HepG2 (cell line): ENCODE data around the gene ARR3. TPM values are rescaled to one million over a fixed set of nuclear protein-coding genes. Genes with fewer than 3 reads are reported as not detected.

Experiments used
- ARHGAP35 ChIP-seq: sonication (generic); formaldehyde crosslinking; IDR thresholded peaks from 2 replicates; pipeline ENCODE4 v1.9.0; 2022; ENCODE audit warnings: mild to moderate bottlenecking, inconsistent platforms, moderate library complexity, missing genetic modification reagents, borderline replicate concordance
- ETV6 ChIP-seq: sonication (generic); formaldehyde crosslinking; conservative IDR thresholded peaks from 2 replicates; pipeline ENCODE4 v1.4.0; 2020; ENCODE audit warnings: missing genetic modification reagents
- GTF3A ChIP-seq: sonication (generic); formaldehyde crosslinking; conservative IDR thresholded peaks from 2 replicates; pipeline ENCODE4 v1.4.0; 2020; ENCODE audit warnings: mild to moderate bottlenecking, missing genetic modification reagents
- HMGXB4 ChIP-seq, 2 experiments: sonication (generic) in 1 of 2; formaldehyde crosslinking in 1 of 2; IDR thresholded peaks; 2 replicates each; pipeline versions ENCODE4 v1.4.0 to v1.6.1; 2018 to 2020; ENCODE audit warnings: missing genetic modification reagents in 2 of 2, borderline replicate concordance in 1 of 2, low read depth in 1 of 2, mild to moderate bottlenecking in 1 of 2, missing biosample characterization in 1 of 2
- KLF15 ChIP-seq: sonication (generic); formaldehyde crosslinking; IDR thresholded peaks from 2 replicates; pipeline ENCODE4 v1.8.1; 2023; ENCODE audit warnings: borderline replicate concordance, mild to moderate bottlenecking, inconsistent platforms, missing genetic modification reagents, mixed read lengths
- MIER2 ChIP-seq: IDR thresholded peaks from 2 replicates; pipeline ENCODE4 v1.6.1; 2016; ENCODE audit warnings: missing biosample characterization, missing genetic modification reagents
- MTA3 ChIP-seq: sonication (generic); formaldehyde crosslinking; IDR thresholded peaks from 2 replicates; pipeline ENCODE4 v1.4.0; 2020; ENCODE audit warnings: missing genetic modification reagents
- NCOA2 ChIP-seq: sonication (generic); formaldehyde crosslinking; IDR thresholded peaks from 2 replicates; pipeline ENCODE4 v1.8.0; 2022; ENCODE audit warnings: inconsistent platforms
- NFKBIZ ChIP-seq: IDR thresholded peaks from 2 replicates; pipeline ENCODE4 v1.6.1; 2018; ENCODE audit warnings: missing genetic modification reagents, missing compliant biosample characterization
- NR2F6 ChIP-seq, 2 experiments: IDR thresholded peaks; 2 replicates each; pipeline ENCODE4 v1.6.1; 2016; ENCODE audit warnings: antibody characterized with exemption in 1 of 2, mild to moderate bottlenecking in 1 of 2
- PHF5A ChIP-seq: IDR thresholded peaks from one replicate; pipeline ENCODE4 v1.6.1; 2018; ENCODE audit warnings: low read depth, missing genetic modification reagents; ENCODE audit not compliant: unreplicated experiment
- PLSCR1 ChIP-seq: sonication (generic); formaldehyde crosslinking; IDR thresholded peaks from 2 replicates; pipeline ENCODE4 v1.5.0; 2020; ENCODE audit warnings: missing genetic modification reagents, mild to moderate bottlenecking, borderline replicate concordance
- PRMT3 ChIP-seq: sonication (generic); formaldehyde crosslinking; IDR thresholded peaks from 2 replicates; pipeline ENCODE4 v1.8.1; 2022; ENCODE audit warnings: low read depth, mild to moderate bottlenecking, moderate library complexity, missing genetic modification reagents, borderline replicate concordance
- STAT6 ChIP-seq: sonication (generic); formaldehyde crosslinking; IDR thresholded peaks from 2 replicates; pipeline ENCODE4 v1.4.0; 2020; ENCODE audit warnings: missing genetic modification reagents, mild to moderate bottlenecking, borderline replicate concordance
- TFDP2 ChIP-seq: sonication (generic); formaldehyde crosslinking; IDR thresholded peaks from 2 replicates; pipeline ENCODE4 v1.4.0; 2020; ENCODE audit warnings: missing genetic modification reagents
- ZNF12 ChIP-seq: sonication (generic); formaldehyde crosslinking; IDR thresholded peaks from 2 replicates; pipeline ENCODE4 v1.5.0; 2020; ENCODE audit warnings: missing genetic modification reagents
- ZNF512 ChIP-seq: sonication (generic); formaldehyde crosslinking; IDR thresholded peaks from 2 replicates; pipeline ENCODE4 v1.4.0; 2020; ENCODE audit warnings: mild to moderate bottlenecking, missing genetic modification reagents
- ZNF563 ChIP-seq: sonication (generic); formaldehyde crosslinking; IDR thresholded peaks from 2 replicates; pipeline ENCODE4 v1.8.0; 2022; ENCODE audit warnings: mild to moderate bottlenecking, moderate library complexity, missing genetic modification reagents
- ZNF781 ChIP-seq: sonication (generic); formaldehyde crosslinking; IDR thresholded peaks from 2 replicates; pipeline ENCODE4 v1.5.1; 2020; ENCODE audit warnings: borderline replicate concordance, mild to moderate bottlenecking, missing genetic modification reagents; ENCODE audit errors: not compliant biosample characterization
- ZSCAN12 ChIP-seq: sonication (generic); formaldehyde crosslinking; IDR thresholded peaks from 2 replicates; pipeline ENCODE4 v1.9.0; 2021; ENCODE audit warnings: mild to moderate bottlenecking, missing genetic modification reagents
- polyA plus RNA-seq, 8 experiments: library from polyadenylated mRNA; depleted of rRNA in 3 of 8; stranded (reverse) in 7 of 8; unstranded in 1 of 8; fragments of >200 nt; fragmentation: Illumina TruSeq in 4 of 8; extraction: Trizol in 4 of 8; gene quantifications; 2 replicates each; pipeline versions ENCODE4 v1.2.1 to v1.2.3, GENCODE V29; 2011 to 2016; ENCODE audit warnings: low read depth in 4 of 8, missing spikeins in 1 of 8, mixed read lengths in 1 of 8; ENCODE audit not compliant: insufficient read depth in 1 of 8
- total RNA-seq, 5 experiments: library from RNA; depleted of rRNA; stranded (reverse); fragments of >200 nt; fragmentation: Illumina TruSeq; extraction: Trizol; gene quantifications; 2 replicates each; pipeline ENCODE4 v1.2.3, GENCODE V29; 2016; ENCODE audit warnings: low read depth in 1 of 5

Gene ARR3
- total and polyA plus RNA-seq, 2 of the 13 experiments (the other 11 are each of a cell fraction or from before 2014, with no cell fraction given): not detected

GRCh38 chrX:70289793-70290770 is 21.9 kb downstream of the ARR3 start, which contains the start of the genes KIF4A and PDZD11 (continued):
- TF ChIP-seq MTA3 (CRISPR knock-in tag): no peak
- TF ChIP-seq MIER2 (CRISPR knock-in tag): no peak
- 0 out of 4 replicates have a peak, but pooled peaks of 1 of the 2 experiments have one; percentile 12 for TF ChIP-seq HMGXB4 (CRISPR knock-in tag; IDR thresholded peaks at IDR 0.05; ENCODE audit: borderline replicate concordance in 1 of 2, low read depth in 1 of 2)
- no peak for TF ChIP-seq NR2F6 (IDR thresholded peaks at IDR 0.05)
- no peak for TF ChIP-seq NR2F6 (CRISPR knock-in tag; IDR thresholded peaks at IDR 0.05)
- no peak for TF ChIP-seq KLF15
- TF ChIP-seq ZNF12 (CRISPR knock-in tag): no peak
- TF ChIP-seq ZNF563 (CRISPR knock-in tag): no peak
- no peak for TF ChIP-seq ZNF781 (CRISPR knock-in tag)
- no peak for TF ChIP-seq NCOA2 (CRISPR knock-in tag)
- TF ChIP-seq PRMT3 (CRISPR knock-in tag): no peak
- no peak for TF ChIP-seq ZNF512 (CRISPR knock-in tag)
- no peak for TF ChIP-seq PLSCR1 (CRISPR knock-in tag)
- TF ChIP-seq ZSCAN12 (CRISPR knock-in tag): no peak
- peak; percentile 96 for TF ChIP-seq TFDP2
- TF ChIP-seq ETV6: no peak
- TF ChIP-seq NFKBIZ: no peak
- TF ChIP-seq ARHGAP35 (CRISPR knock-in tag): no peak
- TF ChIP-seq PHF5A (CRISPR knock-in tag): no peak
- TF ChIP-seq STAT6 (CRISPR knock-in tag): no peak
- TF ChIP-seq GTF3A (CRISPR knock-in tag): no peak
